ENCODE measurements around the gene CFB.

GRCh38 chr6:31979238-31979898 lies 33.5 kb downstream of the CFB start:
- TF ChIP-seq GABPA (IDR thresholded peaks at IDR 0.05; ENCODE audit: low read depth) (no peak), CTCF (IDR thresholded peaks at IDR 0.05; ENCODE audit: insufficient read depth, low read length) (no peak), POLR2AphosphoS5 (IDR thresholded peaks at IDR 0.05; ENCODE audit: low read depth) (no peak), REST (IDR thresholded peaks at IDR 0.05; ENCODE audit: insufficient replicate concordance, low read depth) (no peak), SPI1 (IDR thresholded peaks at IDR 0.05; ENCODE audit: borderline replicate concordance, low read depth) (no peak)

Data from HL-60 (cell line).